Measurements from ENCODE around the gene FAM229A. TPM values are rescaled to one million over a fixed set of nuclear protein-coding genes. Genes with fewer than 3 reads are reported as not detected.
A peak's percentile ranks its signal among the peaks of the same experiment; 100 is the strongest.

The FAM229A gene
- polyA plus RNA-seq, 3 donors: 19.9 TPM; not detected in 2

GRCh38 chr1:32380057-32380456 lies 17.8 kb upstream of the FAM229A start:
- Histone ChIP-seq H3K36me3 (replicated peaks in 1 of 2; ENCODE audit: control insufficient read depth in 1 of 2, insufficient read depth in 2 of 2, low read length in 2 of 2) (peaks cover 95 to 100% of the 10 kb centered on the region in 2 donors), H4K20me1 (ENCODE audit: insufficient read depth, low read length) (no peaks in the 10 kb centered on the region), H3K27ac (ENCODE audit: low read depth in 1 of 2, low read length in 2 of 2) (no peak overlapping the region), H3K9me3 (replicated peaks in 1 of 2; ENCODE audit: control insufficient read depth in 1 of 2, insufficient read depth in 1 of 2, low read length in 2 of 2) (no peaks in the 10 kb centered on the region), H3K27me3 (ENCODE audit: control insufficient read depth in 2 of 2, insufficient read depth in 2 of 2, low read length in 2 of 2) (no peaks in the 10 kb centered on the region), H3K4me1 (ENCODE audit: control insufficient read depth in 1 of 2, insufficient read depth in 2 of 2, low read length in 2 of 2) (no peaks in the 10 kb centered on the region), H2AFZ (ENCODE audit: insufficient read depth, low read depth, low read length, poor library complexity, severe bottlenecking) (no peak overlapping the region), H3K9ac (ENCODE audit: insufficient read depth, low read length, poor library complexity, severe bottlenecking) (no peak overlapping the region), H3K4me3 (replicated peaks in 1 of 3; ENCODE audit: low read depth in 2 of 3, low read length in 3 of 3) (no peak overlapping the region), H3K79me2 (ENCODE audit: insufficient read depth, low read length) (no peaks in the 10 kb centered on the region), H3K4me2 (replicated peaks; ENCODE audit: extremely low read depth, low read length, poor library complexity, severe bottlenecking) (no peak overlapping the region)
- Mint-ChIP-seq H3K27ac (no peak overlapping the region), H3K4me3 (peak overlapping the region in 1 of 2 donors; percentile 21), H3K36me3 (peaks cover 92 to 99% of the 10 kb centered on the region in 2 donors), H3K4me1 (no peaks in the 10 kb centered on the region), H3K27me3 (ENCODE audit: low read depth in 3 of 3) (peaks cover 0 to 6% (median 0%) of the 10 kb centered on the region in 3 donors), H3K9me3 (no peaks in the 10 kb centered on the region)
- 91% methylated on average over 8 of the region's 9 CpGs for WGBS (ENCODE audit: insufficient coverage)
- intact Hi-C loops (cut with micrococcal nuclease): no loop called here
- no peak for DNase-seq
- no peak for TF ChIP-seq CTCF (IDR thresholded peaks at IDR 0.05)

GRCh38 chr1:32377541-32378220 lies 15.4 kb upstream of the FAM229A start:
- Histone ChIP-seq H3K4me2 (replicated peaks; ENCODE audit: extremely low read depth, low read length, poor library complexity, severe bottlenecking) (no peak overlapping the region), H3K27me3 (ENCODE audit: control insufficient read depth in 2 of 2, insufficient read depth in 2 of 2, low read length in 2 of 2) (no peaks in the 10 kb centered on the region), H3K9me3 (replicated peaks in 1 of 2; ENCODE audit: control insufficient read depth in 1 of 2, insufficient read depth in 1 of 2, low read length in 2 of 2) (no peaks in the 10 kb centered on the region), H3K27ac (ENCODE audit: low read depth in 1 of 2, low read length in 2 of 2) (no peak overlapping the region), H3K4me1 (ENCODE audit: control insufficient read depth in 1 of 2, insufficient read depth in 2 of 2, low read length in 2 of 2) (no peaks in the 10 kb centered on the region), H3K4me3 (replicated peaks in 1 of 3; ENCODE audit: low read depth in 2 of 3, low read length in 3 of 3) (no peak overlapping the region), H3K36me3 (replicated peaks in 1 of 2; ENCODE audit: control insufficient read depth in 1 of 2, insufficient read depth in 2 of 2, low read length in 2 of 2) (peaks cover 87 to 100% of the 10 kb centered on the region in 2 donors), H3K79me2 (ENCODE audit: insufficient read depth, low read length) (no peaks in the 10 kb centered on the region), H3K9ac (ENCODE audit: insufficient read depth, low read length, poor library complexity, severe bottlenecking) (no peak overlapping the region), H4K20me1 (ENCODE audit: insufficient read depth, low read length) (peaks cover 5% of the 10 kb centered on the region), H2AFZ (ENCODE audit: insufficient read depth, low read depth, low read length, poor library complexity, severe bottlenecking) (no peak overlapping the region)
- H3K4me3 Mint-ChIP-seq: no peak overlapping the region
- WGBS (ENCODE audit: insufficient coverage): 97% methylated on average over 11 of the region's 12 CpGs
- H3K27me3 Mint-ChIP-seq (ENCODE audit: low read depth in 3 of 3): peaks cover 0 to 8% (median 1%) of the 10 kb centered on the region in 3 donors
- no peak overlapping the region for H3K27ac Mint-ChIP-seq
- TF ChIP-seq CTCF (IDR thresholded peaks at IDR 0.05): no peak
- H3K4me1 Mint-ChIP-seq: no peaks in the 10 kb centered on the region
- H3K9me3 Mint-ChIP-seq: no peaks in the 10 kb centered on the region
- H3K36me3 Mint-ChIP-seq: peaks cover 94 to 99% of the 10 kb centered on the region in 2 donors
- intact Hi-C loops (cut with micrococcal nuclease): loop anchor here in 1 of 2 donors (10.0 kb wide), 1 partner anchor 163 kb away; no protein-coding TSS in a partner anchor
- no peak for DNase-seq

Measured in CD14-positive monocyte (primary cell).